GM18861 (cell line): ENCODE measurements around the gene KDM1B.
"Not testable (repeated sequence)": the region's sequence is repeated elsewhere in the genome, so short reads cannot be mapped to it uniquely, and the experiment has no call there.

Experiments used
- ATAC-seq: cut with Tn5 transposase; IDR thresholded peaks from one replicate; pipeline ENCODE4 v1.9.1; 2021; ENCODE audit not compliant: unreplicated experiment

The KDM1B gene

DNA sequence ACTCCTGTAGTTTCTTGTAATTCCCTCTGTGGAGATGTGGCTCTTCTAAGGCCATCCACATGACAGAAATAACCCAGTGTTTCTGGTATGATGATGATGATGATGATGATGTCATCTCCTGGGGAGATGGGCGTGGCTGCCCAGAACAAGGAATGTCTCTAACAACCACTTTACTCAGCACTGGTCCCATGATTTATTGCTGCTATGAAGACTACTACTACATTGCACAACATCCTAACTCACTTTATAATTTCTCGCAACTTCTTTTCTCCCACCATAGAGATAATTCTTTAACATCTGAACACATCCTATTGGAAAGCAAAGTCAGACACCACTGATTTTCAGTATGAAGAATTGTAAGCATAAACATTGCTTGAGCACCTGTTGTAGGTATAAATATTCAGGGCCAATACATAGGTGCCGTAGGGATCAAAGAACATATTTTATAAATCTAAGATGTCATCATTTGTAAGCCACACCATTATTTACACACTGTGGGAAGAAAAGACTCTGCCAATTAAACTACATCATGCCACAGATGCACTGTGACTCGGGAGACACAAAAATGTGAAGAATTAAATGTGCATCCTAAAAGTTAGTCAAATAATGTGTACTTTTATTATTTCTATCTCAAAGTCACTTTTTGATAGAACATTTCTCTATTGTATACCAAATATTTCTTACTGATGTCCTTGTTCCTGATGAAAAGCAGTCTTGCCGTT is 6.8 kb upstream of the KDM1B start:
- no peak for ATAC-seq

DNA sequence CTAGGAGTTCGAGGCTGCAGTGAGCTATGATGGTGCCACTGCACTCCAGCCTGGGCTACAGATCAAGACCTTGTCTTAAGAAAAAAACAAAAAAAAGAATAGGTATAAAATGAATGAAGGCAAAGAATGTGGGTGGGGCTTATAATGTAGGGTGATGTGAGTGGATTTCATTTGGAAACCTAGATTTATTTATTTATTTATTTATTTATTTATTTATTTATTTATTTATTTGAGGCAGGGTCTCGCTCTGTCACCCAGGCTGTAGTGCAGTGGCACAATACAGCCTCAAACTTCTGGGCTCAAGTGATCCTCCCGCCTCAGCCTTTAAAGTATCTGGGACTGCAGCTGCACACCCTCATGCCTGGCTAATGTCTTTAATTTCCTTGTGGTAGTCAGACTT is 3.8 kb upstream of the KDM1B start:
- not testable (repeated sequence) for ATAC-seq

DNA sequence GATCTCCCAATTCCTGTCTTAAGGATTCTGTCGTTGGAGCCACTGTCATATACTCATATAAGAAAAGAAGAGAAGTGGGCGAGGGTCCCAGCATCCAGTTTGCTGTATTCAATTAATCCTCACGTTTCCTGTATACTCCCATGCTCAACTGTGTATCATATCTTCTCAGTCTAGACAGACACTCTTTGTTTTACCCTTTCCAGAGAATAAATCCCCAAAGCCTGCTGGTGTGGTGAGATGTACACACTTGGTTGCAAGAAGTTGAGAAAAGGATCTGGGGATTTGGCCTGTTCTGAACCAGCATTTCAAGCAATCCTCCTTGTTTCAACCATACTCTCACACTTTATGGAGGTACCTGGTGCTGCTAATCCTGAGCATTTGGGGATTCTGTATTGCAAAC is 3.4 kb upstream of the KDM1B start:
- no peak for ATAC-seq

DNA sequence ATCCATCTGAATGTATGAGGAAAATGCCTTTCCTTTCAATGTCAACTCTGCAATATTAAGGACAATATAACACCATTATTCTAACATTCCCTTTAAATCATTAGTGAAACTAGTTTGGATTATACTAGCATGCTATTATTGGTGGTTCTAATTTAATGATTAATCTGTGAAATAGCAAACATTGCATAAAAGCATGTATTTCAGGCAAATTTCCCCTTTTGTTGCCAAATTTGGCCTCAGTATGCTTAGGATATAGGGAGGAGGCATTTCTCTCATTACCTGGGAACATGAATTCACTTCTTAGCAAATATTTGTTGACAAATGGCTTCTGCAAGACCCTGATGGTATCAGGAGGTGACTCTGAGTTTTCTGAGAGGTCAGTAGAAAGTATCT is 1.9 kb upstream of the KDM1B start:
- ATAC-seq: no peak

DNA sequence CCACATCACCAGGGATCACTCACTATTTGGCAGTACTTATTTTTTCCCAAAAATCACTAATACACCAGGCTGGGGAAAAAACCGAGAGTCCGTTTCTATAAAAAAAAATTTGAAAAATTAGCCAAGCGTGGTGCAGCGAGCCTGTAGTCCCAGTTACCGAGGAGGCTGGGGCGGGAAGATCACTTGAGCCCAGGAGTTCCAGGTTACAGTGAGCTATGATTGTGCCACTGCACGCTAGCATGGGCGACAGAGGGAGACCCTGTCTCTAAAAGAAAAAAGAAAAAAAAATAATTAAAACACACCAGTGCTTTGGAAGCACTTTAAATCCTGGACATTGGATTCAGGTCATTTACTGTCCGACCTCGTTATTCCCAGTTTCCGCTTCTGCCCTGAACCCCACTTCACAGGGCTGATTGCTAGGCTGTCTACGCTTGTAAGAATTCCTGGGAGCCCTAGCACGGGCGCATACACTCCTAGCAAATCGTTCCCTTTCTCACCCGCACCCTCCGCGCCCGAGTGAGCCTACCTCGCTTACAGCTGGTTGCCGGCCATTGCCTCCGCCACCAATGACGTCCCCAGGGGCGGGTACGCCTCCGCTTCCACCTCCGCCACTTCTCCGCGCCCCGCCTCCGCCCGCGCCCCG is 594 bp upstream of the KDM1B start, which contains the start of gene TPMT:
Gene TPMT (minus strand): TSS at position 571 of the 643 bp plus-strand sequence. CDS start 5,950 bp downstream, outside the sequence.
- peak; percentile 43 for ATAC-seq

DNA sequence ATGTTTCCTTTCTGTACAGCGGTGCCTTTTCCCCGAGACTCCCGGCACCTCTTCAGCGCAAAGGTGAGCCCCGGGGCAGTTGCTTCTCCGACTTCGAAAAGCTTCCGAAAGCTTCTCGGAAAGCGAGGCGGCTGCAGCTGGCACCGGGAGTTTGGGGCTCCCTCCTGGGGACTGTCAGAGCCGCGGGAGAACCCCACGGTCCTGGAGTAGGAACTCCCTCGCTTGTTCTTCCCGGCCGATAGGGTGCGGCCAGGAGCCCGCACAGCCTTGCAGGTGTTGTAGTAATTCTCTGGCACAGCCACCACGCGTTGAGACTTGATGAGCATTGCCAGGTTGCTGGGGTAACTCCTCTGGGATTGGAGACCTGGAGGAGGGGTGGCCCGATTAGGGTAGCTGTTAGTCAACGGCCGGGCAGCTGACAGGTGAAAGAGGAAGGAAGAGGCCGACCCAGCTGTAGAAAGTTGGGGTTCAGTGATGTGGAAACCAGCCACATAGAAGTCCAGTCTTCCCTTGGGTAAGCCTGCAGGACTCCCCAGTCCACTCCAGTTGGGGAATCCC is 721 bp downstream of the KDM1B start:
- ATAC-seq: peak; percentile 35

DNA sequence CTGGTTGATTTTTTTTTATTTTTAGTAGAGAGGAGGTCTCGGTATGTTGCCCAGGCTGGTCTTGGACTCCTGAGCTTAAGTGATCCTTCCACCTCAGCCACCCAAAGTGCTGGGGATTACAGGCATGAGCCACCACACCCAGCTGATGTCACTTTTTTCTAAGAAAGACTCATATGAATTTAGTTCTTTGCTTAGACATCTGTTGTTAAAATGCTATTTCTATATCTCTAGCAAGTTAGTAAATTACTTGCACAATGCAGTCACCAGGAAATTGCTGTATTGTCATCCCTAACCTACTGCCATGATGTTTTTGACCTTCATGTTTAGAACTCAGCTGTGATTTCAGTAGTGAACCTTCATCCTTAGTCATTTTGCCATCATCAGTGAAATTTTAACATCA is 5.7 kb downstream of the KDM1B start:
- no peak for ATAC-seq

DNA sequence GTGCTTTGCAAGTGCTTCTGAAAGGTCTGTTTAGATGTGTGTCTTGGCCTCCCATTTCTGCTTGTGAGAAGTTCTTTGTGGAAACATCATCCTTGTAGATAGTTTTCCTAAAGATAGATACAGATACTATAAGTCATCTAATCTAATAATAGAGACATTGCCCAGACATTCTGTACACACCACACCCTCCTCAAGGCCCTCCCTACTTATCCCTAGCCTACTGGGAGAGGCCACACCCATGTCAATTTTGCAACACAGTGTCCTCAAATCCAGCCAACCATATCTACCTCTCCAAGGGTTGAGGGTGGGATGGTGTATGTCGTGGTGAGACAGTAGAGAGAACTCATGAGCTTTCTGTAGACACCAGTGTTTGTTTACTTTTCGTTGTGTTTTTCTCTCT is 6.2 kb downstream of the KDM1B start:
- no peak for ATAC-seq

DNA sequence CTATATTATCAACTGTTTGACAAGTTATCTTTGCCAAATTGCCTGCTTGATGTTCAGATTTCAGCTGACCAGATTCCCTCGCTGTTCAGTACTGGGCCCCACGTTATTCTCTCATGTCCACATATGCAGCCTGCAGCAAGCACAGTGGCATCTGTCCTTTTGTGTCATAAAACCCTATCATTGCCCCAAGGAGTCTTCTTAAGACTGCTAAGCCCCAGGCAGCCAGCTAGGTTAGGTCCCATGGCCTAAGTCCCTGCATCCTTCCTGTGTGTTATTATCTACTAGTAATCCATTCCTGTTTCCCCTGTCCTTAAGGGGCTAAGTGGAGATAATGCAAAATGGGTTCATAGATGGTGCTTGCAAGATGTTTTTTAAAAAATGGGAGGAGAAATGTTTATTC is 7.2 kb downstream of the KDM1B start:
- no peak for ATAC-seq

DNA sequence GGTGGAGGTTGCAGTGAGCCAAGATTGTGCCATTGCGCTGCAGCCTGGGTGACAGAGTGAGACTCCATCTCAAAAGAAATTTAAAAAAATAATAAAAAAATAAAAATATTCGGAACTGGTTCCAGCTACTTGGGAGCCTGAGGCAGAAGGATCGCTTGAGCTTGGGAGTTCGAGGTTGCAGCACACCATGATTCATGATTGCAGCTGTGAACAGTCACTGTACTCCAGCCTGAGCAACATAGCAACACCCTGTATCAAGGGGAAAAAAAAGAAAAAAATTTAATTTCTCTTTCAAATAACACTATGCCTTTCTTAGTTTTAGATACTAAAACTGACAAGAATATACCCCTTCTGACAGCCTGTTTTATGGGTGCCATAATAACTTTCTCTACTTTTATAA is 10.5 kb downstream of the KDM1B start:
- no peak for ATAC-seq

DNA sequence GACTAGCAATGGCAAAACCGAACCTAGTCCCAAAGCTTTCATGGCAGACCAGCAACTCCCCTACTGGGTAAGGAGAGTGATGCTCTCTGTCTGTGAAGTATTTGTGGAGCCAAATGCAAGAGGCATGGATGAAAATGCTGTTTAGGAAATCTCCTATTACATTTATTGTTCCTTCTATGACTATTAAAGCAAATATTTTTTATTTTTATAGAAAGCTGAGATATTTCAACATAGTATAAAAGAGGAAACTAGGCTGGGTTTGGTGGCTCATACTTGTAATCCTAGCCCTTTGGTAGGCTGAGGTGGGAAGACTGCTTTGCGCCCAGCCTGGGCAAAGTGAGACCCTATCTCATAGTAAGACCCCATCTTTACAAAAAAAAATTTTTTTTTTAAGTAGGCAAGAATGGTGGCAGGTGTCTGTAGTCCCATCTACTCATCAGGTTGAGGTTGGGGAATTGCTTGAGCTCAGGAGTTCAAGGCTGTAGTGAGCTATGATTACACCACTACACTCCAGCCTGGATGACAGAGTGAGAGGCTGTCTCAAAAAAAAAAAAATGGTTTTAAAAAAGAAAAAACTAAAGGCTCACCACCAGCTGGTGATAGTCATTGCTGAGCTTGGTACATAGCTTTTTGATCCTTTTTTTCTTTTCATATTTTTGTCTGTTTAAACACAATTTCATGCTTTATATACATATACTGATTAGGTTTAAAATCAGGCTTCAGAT is 11.3 kb downstream of the KDM1B start:
- ATAC-seq: no peak

DNA sequence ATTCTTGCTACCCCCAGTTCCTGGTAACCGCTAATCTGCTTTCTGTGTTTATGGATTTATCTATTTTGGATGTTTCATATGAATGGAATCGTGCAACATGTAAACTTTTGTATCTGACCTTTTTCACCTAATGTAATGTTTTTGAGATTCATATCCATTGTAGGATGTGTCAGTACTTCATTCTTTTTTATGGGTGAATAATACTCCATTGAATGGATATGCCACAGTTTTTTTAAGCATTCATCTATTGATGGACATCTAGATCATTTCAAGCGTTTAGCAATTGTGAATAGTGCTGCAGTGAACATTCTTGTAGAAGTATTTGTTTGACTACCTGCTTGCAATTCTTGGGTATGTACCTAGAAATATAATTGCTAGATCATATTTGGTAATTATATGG is 13.0 kb downstream of the KDM1B start:
- no peak for ATAC-seq

DNA sequence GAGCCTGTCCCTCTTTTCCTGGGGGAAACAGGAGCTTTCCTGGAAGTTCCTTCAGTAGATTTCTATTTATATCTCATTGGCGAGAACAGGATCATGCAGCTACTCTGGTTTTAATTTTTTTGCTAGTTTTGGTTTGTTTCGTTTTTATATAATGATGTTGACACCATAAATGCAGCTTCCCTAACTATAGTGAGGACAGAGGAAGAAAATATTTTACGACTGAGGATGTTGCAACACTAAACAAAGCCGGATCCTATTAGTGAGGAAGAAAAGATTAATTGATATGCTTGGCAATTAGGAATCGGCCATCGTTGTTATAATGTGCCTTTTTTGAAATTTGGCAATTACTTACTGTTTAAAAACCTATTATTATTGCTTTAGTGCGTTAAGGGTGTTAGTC is 16.6 kb downstream of the KDM1B start:
- ATAC-seq: no peak

DNA sequence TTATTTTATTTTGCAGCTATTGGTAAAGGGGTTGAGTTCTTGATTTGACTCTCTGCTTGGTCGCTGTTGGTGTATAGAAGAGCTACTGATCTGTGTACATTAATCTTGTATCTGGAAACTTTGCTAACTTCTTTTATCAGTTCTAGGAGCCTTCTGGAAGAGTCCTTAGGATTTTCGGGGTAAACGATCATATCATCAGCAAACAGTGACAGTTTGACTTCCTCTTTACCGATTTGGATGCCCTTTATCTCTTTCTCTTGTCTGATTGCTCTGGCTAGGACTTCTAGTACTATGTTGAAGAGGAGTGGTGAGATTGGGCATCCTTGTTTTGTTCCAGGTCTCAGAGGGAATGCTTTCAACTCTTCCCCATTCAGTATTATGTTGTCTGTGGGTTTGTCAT is 21.0 kb downstream of the KDM1B start:
- ATAC-seq: not testable (repeated sequence)

DNA sequence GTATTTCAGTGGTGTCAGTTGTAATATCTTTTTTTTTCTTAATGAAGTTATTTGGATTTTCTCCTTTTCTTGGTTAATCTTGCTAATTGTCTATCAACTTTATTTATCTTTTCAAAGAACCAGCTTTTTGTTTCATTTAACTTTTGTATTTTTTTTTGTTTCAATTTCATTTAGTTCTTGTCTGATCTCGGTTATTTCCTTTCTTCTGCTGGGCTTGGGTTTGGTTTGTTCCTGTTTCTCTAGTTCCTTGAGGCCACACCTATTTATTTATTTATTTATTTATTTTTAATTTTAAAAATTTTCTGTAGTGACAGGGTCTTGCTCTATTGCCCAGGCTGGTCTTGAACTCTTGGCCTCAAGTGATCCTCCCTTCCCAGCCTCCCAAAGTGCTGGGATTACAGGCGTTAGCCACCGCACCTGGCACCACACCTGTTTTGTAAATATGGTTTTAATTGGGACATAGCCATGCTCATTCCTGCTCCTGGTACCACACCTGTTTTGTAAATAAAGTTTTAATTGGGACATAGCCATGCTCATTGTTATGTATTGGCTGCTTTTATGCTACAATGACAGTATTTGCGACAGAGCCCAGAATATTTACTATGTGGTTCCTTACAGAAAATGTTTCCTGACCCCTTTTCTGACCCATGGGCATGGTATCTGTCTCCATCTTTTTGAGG is 22.2 kb downstream of the KDM1B start:
- no peak for ATAC-seq

DNA sequence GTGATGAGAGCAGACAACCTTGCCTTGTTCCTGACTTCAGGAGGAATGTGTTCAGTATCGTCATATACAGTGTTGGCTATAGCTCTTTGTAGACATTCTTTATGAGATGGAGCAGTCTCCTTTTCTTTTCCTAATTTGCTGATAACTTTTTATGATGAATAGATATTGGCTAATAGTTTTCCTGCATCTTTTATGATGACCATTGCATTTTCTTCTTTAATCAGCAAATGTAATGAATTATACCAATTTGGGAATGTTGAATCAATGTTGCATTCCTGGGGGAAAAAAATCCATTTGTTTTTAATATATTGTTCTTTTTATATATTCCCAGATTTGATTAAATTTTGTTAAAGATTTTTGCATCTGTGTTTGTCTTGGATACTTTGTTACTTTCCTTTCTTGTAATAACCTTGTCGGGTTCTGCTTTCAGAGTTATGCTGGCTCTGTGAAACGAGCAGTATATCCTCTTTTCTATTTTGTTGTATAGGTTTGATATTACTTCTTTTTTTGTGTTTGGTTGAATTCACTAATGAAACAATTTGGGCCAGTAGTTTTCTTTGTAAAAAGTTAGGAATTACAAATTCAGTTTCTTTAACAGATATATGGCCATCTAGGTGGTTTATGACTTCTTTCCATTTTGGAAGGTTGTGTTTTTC is 23.9 kb downstream of the KDM1B start:
- ATAC-seq: no peak

DNA sequence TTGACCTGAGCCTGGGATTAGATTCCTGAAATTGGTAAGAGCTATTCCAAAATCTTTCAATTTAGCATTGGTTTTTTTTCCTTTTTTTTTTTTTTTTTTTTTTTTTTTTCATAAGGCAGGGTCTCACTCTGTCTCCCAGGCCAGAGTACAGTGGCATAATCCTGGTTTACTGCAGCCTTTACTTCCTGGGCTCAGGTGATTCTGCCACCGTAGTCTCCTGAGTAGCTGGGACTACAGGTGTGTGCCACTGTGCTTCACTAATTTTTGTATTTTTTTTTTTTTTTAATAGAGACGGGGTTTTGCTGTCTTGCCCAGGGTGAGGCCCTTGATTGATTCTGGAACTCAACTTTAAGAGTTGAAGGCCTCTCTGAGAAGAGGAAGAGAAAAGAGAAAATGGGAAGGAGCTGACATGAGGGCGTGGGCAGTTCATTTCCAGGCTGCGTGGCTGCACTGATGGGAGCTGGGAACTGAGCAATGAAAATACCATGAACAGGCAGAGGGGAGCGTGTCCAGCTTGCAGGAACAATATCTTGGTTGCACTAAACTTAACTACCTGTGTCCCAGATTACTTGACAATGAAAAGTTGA is 24.6 kb downstream of the KDM1B start:
- no peak for ATAC-seq

DNA sequence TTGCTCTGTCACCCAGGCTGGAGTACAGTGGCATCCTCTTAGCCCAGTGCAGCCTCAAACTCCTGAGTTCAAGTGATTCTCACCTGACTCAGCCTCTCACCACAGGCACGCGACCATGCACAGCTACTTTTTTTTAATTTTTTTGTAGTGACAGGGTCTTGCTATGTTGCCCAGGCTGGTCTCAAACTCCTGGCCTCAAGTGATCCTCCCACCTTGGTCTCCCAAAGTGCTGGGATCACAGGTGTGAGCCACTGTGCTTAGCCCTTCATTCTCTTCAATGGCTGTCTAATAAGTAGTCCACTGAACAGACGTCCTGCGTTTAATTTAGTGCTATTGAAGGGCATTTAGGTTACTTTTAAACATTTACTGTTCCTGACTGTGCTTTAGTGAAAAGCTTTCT is 27.3 kb downstream of the KDM1B start:
- no peak for ATAC-seq

DNA sequence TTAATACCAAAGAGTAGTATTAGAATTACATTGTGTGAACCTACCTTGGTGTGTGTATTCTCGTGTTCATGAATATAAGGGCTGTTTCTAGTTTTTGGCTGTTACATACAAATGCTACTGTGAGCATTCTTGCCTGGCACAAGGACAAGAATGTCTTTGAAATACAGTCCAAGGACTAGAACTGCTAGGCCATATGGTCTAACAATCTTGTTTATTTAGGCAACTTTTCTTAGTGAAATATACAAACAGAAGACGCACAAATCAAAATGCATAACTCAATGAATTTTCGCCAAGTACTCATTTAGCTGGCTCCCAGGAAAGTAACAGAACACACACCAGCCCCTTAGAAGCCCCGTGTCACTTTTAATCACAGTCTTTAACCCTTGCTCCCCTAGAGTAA is 28.5 kb downstream of the KDM1B start:
- ATAC-seq: no peak

DNA sequence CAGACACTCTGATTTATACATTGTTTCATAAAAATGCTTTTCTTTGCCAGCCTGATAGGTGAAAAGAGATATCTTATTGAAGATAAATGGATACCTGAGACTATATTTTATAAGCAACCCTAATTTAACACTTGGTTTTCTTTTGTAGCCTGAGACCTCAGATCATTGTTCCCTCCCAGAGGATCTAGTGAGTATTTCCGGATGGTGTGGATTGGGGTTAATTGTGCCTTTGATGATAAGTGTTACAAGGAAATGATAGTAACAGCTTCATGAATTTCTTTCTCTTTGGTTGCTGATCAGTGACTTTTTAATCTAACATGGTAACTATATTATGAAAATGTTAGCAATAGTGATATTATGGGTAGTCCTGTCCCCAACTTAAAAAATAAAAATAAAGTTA is 30.4 kb downstream of the KDM1B start:
- no peak for ATAC-seq
